Heart left ventricle (tissue), 16 donors: ENCODE measurements around the gene CTNNA3. TPM values are rescaled to one million over a fixed set of nuclear protein-coding genes. Genes with fewer than 3 reads are reported as not detected.

Experiments used
- ATAC-seq, 4 donors: fragments of 200-7000 bp; cut with Tn5 transposase; one replicate each; pipeline ENCODE4 v1.9.1; 2020 to 2022; ENCODE audit warnings: moderate library complexity in 4 of 4, mild to moderate bottlenecking in 3 of 4, moderate number of reproducible peaks in 1 of 4
- DNase-seq, 5 donors: peaks; one replicate each; pipeline ENCODE4 v3.0.0-alpha.2; 2020
- H3K27ac ChIP-seq, 12 donors: fragments of 200-600 bp; sonication (generic) in 4 of 12; one replicate each; pipeline versions ENCODE4 v1.5.0 to v1.8.0; 2016 to 2022; ENCODE audit warnings: mild to moderate bottlenecking in 2 of 12
- H3K27me3 ChIP-seq, 9 donors: fragments of 200-600 bp; sonication (generic) in 2 of 9; one replicate each; pipeline versions ENCODE4 v1.5.1 to v1.8.0; 2016 to 2022; ENCODE audit warnings: mild to moderate bottlenecking in 3 of 9
- H3K36me3 ChIP-seq, 9 donors: fragments of 200-600 bp; sonication (generic) in 2 of 9; one replicate each; pipeline versions ENCODE4 v1.5.0 to v1.8.0; 2018 to 2022; ENCODE audit warnings: mild to moderate bottlenecking in 2 of 9
- H3K4me1 ChIP-seq, 12 donors: fragments of 200-600 bp; sonication (generic) in 4 of 12; one replicate each; pipeline versions ENCODE4 v1.5.0 to v1.8.0; 2016 to 2022; ENCODE audit warnings: mild to moderate bottlenecking in 3 of 12
- H3K4me3 ChIP-seq, 12 donors: fragments of 200-600 bp; sonication (generic) in 4 of 12; one replicate each; pipeline versions ENCODE4 v1.5.0 to v1.8.0; 2017 to 2022; ENCODE audit warnings: mild to moderate bottlenecking in 9 of 12, moderate library complexity in 4 of 12
- H3K9me3 ChIP-seq, 12 donors: fragments of 200-600 bp; sonication (generic) in 4 of 12; one replicate each; pipeline versions ENCODE4 v1.5.0 to v1.8.0; 2016 to 2022; ENCODE audit warnings: mild to moderate bottlenecking in 1 of 12
- POLR2A ChIP-seq, 2 donors: fragments of 450-650 bp; IDR thresholded peaks; one replicate each; pipeline ENCODE4 v1.6.1; 2017; ENCODE audit warnings: antibody characterized with exemption in 2 of 2, mild to moderate bottlenecking in 2 of 2, moderate library complexity in 2 of 2
- WGBS, 4 donors: extraction: QIAGEN DNeasy Blood & Tissue Kit in 2 of 4; methylation state at CpG; one replicate each; pipeline versions ENCODE4 v1.1.5 to v1.1.7; 2013 to 2018; 5-methylcytosine and 5-hydroxymethylcytosine counted together
- intact Hi-C, 10 donors: fragments of 100-400 bp; cut with DNase I; formaldehyde crosslinking; loops; one replicate each; pipeline versions ENCODE4 v1.11.1 to v1.14.2; 2022
- polyA plus RNA-seq, 2 donors: library from polyadenylated mRNA; stranded (reverse); fragments of 200-250 nt; gene quantifications; one replicate each; pipeline ENCODE4 v1.2.3, GENCODE V29; 2013
- total RNA-seq, 9 donors: library from RNA; depleted of rRNA in 2 of 9; stranded (reverse); fragments of >200 nt in 2 of 9; fragmentation: NEBNext Ultra II Directional in 3 of 9; extraction: Animal tissue kit (Norgen Biotek cat#: 25700) in 3 of 9; gene quantifications; one replicate each; pipeline versions ENCODE4 v1.1.0 to v1.2.4, GENCODE V29; 2016 to 2023
- TF ChIP-seq, protein P1 (sequence below), 12 donors: fragments of 200-600 bp; sonication (generic) in 4 of 12; IDR thresholded peaks; one replicate each; pipeline versions ENCODE4 v1.5.0 to v1.8.0; 2018 to 2022; ENCODE audit warnings: antibody characterized with exemption in 12 of 12, mild to moderate bottlenecking in 5 of 12
- donor health status: ischemic (EF 13 %, LVEDD 7.1; RV severe dilation, severe dysfunction).
- donor health status: healthy with polysubstance abuse.
- donor health status: DM: no; HTN: yes; CAD: no.
- donor health status: DM: no; HTN: no; CAD: no.
- donor health status: ischemic (EF 25% LVEDD 6.9; RV normal size, moderate dysfunction).
- donor health status: ischemic (EF 25% LVEDD 5.7; RV mildly dilated, moderate dysfunction).
- donor health status: healthy.
- donor health status: DM: yes; HTN: yes; CAD: no.
- donor health status: ischemic (EF 35%, LVEDD 5.7; RV mildly dilated, moderate dysfunction).
- donor health status: nonischemic (EF 11% LVEDD 7.7; RV severe dilation, severe dysfunction).
- donor health status: DM: yes; HTN: yes; CAD: no.
- donor health status: PGD.
- donor health status: ischemic (EF 29% LVEDD 5.4; RV normal size, mild dysfunction).
- donor health status: nonischemic (EF 23%, LVEDD 6.1; RV moderate dilation, normal function).

Gene CTNNA3
- total and polyA plus RNA-seq, 11 donors: 4.8 to 200 (median 99.0) TPM

DNA sequence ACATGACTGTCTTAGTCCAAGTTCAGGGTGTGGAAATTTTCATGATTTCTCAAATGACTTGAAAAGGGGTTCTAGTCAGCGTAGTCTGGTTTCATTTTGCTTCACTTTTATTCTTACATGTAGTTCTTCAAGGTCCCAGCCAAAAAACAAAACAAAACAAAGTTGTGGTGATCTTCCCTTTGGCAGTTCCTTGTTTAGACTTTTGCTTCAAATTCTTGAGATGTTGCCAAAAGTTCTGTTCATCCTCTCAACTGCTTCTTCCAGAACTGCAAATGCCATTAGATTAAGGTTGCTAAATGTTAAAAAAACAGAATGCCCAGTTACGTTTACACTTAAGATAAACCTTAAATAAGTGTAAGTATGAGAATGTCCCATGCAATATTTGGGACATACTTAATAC lies 1140.9 kb downstream of the CTNNA3 start:
- Histone ChIP-seq H3K4me1 (peaks cover 0 to 13% (median 0%) of the 10 kb centered on the region in 12 donors), H3K9me3 (no peaks in the 10 kb centered on the region), H3K4me3 (no peak overlapping the region), H3K27ac (no peak overlapping the region), H3K27me3 (no peaks in the 10 kb centered on the region), H3K36me3 (no peaks in the 10 kb centered on the region)
- no peak for DNase-seq
- TF ChIP-seq, protein P1, sequence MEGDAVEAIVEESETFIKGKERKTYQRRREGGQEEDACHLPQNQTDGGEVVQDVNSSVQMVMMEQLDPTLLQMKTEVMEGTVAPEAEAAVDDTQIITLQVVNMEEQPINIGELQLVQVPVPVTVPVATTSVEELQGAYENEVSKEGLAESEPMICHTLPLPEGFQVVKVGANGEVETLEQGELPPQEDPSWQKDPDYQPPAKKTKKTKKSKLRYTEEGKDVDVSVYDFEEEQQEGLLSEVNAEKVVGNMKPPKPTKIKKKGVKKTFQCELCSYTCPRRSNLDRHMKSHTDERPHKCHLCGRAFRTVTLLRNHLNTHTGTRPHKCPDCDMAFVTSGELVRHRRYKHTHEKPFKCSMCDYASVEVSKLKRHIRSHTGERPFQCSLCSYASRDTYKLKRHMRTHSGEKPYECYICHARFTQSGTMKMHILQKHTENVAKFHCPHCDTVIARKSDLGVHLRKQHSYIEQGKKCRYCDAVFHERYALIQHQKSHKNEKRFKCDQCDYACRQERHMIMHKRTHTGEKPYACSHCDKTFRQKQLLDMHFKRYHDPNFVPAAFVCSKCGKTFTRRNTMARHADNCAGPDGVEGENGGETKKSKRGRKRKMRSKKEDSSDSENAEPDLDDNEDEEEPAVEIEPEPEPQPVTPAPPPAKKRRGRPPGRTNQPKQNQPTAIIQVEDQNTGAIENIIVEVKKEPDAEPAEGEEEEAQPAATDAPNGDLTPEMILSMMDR (IDR thresholded peaks at IDR 0.05): no peak
- TF ChIP-seq POLR2A (IDR thresholded peaks at IDR 0.05): no peak
- no peak for ATAC-seq
- intact Hi-C loops: no loop called here
- 37 to 45% (median 41%) methylated on average over 2 of the region's 2 CpGs for WGBS, 4 donors

DNA sequence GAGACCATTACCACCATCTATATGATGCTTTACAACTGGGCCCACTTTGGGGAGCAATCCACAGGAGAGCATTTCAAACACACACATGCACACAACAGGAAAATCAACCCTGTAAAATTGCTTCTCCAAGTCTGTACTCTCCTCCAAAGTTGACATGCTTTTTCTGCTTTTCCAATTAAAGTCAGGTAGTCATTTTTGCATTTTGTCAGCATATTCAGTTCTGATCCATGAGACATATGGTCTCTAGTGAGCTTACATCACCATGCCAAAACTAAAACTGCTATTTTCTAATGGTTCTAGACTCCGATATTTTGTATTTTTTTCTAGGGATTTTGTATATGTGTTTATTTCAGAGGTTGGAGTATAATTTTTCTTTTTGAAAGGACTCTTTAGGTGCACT lies 1143.7 kb downstream of the CTNNA3 start:
- H3K4me3 ChIP-seq: no peak overlapping the region
- H3K9me3 ChIP-seq: no peaks in the 10 kb centered on the region
- no peak for DNase-seq
- intact Hi-C loops: no loop called here
- no peaks in the 10 kb centered on the region for H3K27me3 ChIP-seq
- no peak overlapping the region for H3K27ac ChIP-seq
- H3K36me3 ChIP-seq: no peaks in the 10 kb centered on the region
- WGBS, 4 donors: 88 to 99% (median 93%) methylated on average over 1 of the region's 1 CpG
- H3K4me1 ChIP-seq: peaks cover 0 to 13% (median 0%) of the 10 kb centered on the region in 12 donors
- TF ChIP-seq, protein P1 (IDR thresholded peaks at IDR 0.05): no peak
- no peak for TF ChIP-seq POLR2A (IDR thresholded peaks at IDR 0.05)
- ATAC-seq: no peak

DNA sequence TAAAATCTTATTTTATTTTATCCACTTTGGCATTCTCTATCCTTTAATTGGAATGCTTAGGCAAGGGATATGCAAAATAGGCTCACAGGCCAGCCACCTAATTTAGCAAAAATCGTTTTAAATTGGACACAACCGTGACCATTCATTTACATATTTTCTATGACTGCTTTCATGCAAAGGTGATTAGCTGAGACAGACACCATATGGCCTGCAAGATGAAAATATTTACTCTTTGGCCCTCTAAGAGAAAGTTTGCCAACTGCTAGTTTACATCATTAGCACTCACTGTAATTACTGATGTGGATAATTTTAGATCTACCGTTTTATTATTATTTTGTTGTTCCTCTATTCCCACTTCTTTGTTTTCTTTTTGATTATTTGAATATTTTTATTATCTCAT lies 1145.6 kb downstream of the CTNNA3 start:
- no peaks in the 10 kb centered on the region for H3K36me3 ChIP-seq
- intact Hi-C loops: no loop called here
- 53 to 67% (median 63%) methylated on average over 3 of the region's 3 CpGs for WGBS, 4 donors
- no peak overlapping the region for H3K4me3 ChIP-seq
- H3K4me1 ChIP-seq: peaks cover 0 to 8% (median 0%) of the 10 kb centered on the region in 12 donors
- H3K27me3 ChIP-seq: no peaks in the 10 kb centered on the region
- TF ChIP-seq POLR2A (IDR thresholded peaks at IDR 0.05): no peak
- TF ChIP-seq, protein P1 (IDR thresholded peaks at IDR 0.05): no peak
- no peak for ATAC-seq
- no peaks in the 10 kb centered on the region for H3K9me3 ChIP-seq
- DNase-seq: no peak
- H3K27ac ChIP-seq: no peak overlapping the region

DNA sequence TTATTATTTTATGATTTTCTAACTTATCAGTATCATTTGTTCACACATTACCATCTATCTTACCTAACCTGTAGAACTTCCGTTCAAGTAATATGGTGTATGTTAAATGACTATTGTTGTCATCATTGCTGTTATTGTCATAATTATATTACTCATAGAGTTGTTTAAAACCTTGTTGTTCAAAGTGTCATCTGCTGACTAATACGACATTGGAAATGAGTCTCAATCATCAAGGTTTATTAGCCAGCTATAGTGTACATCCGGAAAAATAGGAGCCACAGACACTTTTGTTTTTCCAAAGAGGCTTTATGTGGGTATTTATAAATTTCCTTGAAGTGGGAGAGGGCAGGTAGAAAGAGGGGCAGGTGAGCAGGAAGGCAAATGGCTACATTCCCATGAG lies 1157.1 kb downstream of the CTNNA3 start:
- no peaks in the 10 kb centered on the region for H3K36me3 ChIP-seq
- ATAC-seq: no peak
- intact Hi-C loops: no loop called here
- H3K4me3 ChIP-seq: no peak overlapping the region
- 62 to 70% (median 66%) methylated on average over 3 of the region's 3 CpGs for WGBS, 4 donors
- TF ChIP-seq POLR2A (IDR thresholded peaks at IDR 0.05): no peak
- TF ChIP-seq, protein P1 (IDR thresholded peaks at IDR 0.05): no peak
- H3K9me3 ChIP-seq: no peaks in the 10 kb centered on the region
- H3K27ac ChIP-seq: peak overlapping the region in 9 of 12 donors; percentile 51 to 78 (median 64)
- H3K27me3 ChIP-seq: no peaks in the 10 kb centered on the region
- no peak for DNase-seq
- H3K4me1 ChIP-seq: peaks cover 0 to 13% (median 0%) of the 10 kb centered on the region in 12 donors
